Tibial nerve (tissue), 4 donors: ENCODE data around the gene SLTM. TPM values are rescaled to one million over a fixed set of nuclear protein-coding genes. Genes with fewer than 3 reads are reported as not detected.

Source experiments
- DNase-seq, 2 donors: peaks; one replicate each; pipeline ENCODE4 v3.0.0-alpha.2; 2019; ENCODE audit warnings: low spot score in 2 of 2
- H3K27ac ChIP-seq, 4 donors: fragments of 200-600 bp; sonication (generic) in 3 of 4; one replicate each; pipeline ENCODE4 v1.5.1; 2017 to 2019; ENCODE audit warnings: mild to moderate bottlenecking in 1 of 4
- H3K27me3 ChIP-seq, 2 donors: fragments of 200-600 bp; sonication (generic) in 1 of 2; one replicate each; pipeline versions ENCODE4 v1.5.1 to v1.6.0; 2017 to 2019
- H3K36me3 ChIP-seq, 3 donors: fragments of 200-600 bp; sonication (generic); one replicate each; pipeline ENCODE4 v1.5.1; 2018 to 2019
- H3K4me1 ChIP-seq, 4 donors: fragments of 200-600 bp; sonication (generic) in 3 of 4; one replicate each; pipeline ENCODE4 v1.5.1; 2017 to 2019
- H3K4me3 ChIP-seq, 4 donors: fragments of 200-600 bp; sonication (generic) in 3 of 4; one replicate each; pipeline ENCODE4 v1.5.1; 2017 to 2019; ENCODE audit warnings: mild to moderate bottlenecking in 1 of 4, moderate library complexity in 1 of 4
- H3K9me3 ChIP-seq, 4 donors: fragments of 200-600 bp; sonication (generic) in 3 of 4; one replicate each; pipeline ENCODE4 v1.5.1; 2017 to 2019
- EP300 ChIP-seq, 2 donors: sonication (generic); formaldehyde crosslinking; IDR thresholded peaks; one replicate each; pipeline ENCODE4 v1.6.1; 2017; ENCODE audit warnings: antibody characterized with exemption in 2 of 2, mild to moderate bottlenecking in 1 of 2
- POLR2A ChIP-seq, 2 donors: fragments of 450-650 bp; IDR thresholded peaks; one replicate each; pipeline ENCODE4 v1.6.1; 2017; ENCODE audit warnings: antibody characterized with exemption in 2 of 2, mild to moderate bottlenecking in 2 of 2, moderate library complexity in 2 of 2
- WGBS, 2 donors: methylation state at CpG; one replicate each; pipeline ENCODE4 v1.1.5; 2018; 5-methylcytosine and 5-hydroxymethylcytosine counted together
- total RNA-seq, 4 donors: library from RNA; depleted of rRNA; stranded (reverse); fragments of >200 nt; gene quantifications; one replicate each; pipeline ENCODE4 v1.1.0, GENCODE V29; 2016
- TF ChIP-seq, protein P1 (sequence below), 5 experiments: fragments of 200-600 bp in 3 of 5; fragments of 450-650 bp in 2 of 5; sonication (generic) in 3 of 5; IDR thresholded peaks; one replicate each; pipeline ENCODE4 v1.5.1; 2016 to 2019; ENCODE audit warnings: antibody characterized with exemption in 5 of 5, mild to moderate bottlenecking in 3 of 5, moderate library complexity in 2 of 5

The SLTM gene
- total RNA-seq, 4 donors from 2014 or later, result 87.9 to 126 (median 115) TPM

- no peak for DNase-seq
- no peaks in the 10 kb centered on the region for H3K27me3 ChIP-seq
- H3K4me1 ChIP-seq, result peaks cover 0 to 18% (median 6%) of the 10 kb centered on the region in 4 donors
- TF ChIP-seq POLR2A (IDR thresholded peaks at IDR 0.05), result no peak
- TF ChIP-seq, protein P1, sequence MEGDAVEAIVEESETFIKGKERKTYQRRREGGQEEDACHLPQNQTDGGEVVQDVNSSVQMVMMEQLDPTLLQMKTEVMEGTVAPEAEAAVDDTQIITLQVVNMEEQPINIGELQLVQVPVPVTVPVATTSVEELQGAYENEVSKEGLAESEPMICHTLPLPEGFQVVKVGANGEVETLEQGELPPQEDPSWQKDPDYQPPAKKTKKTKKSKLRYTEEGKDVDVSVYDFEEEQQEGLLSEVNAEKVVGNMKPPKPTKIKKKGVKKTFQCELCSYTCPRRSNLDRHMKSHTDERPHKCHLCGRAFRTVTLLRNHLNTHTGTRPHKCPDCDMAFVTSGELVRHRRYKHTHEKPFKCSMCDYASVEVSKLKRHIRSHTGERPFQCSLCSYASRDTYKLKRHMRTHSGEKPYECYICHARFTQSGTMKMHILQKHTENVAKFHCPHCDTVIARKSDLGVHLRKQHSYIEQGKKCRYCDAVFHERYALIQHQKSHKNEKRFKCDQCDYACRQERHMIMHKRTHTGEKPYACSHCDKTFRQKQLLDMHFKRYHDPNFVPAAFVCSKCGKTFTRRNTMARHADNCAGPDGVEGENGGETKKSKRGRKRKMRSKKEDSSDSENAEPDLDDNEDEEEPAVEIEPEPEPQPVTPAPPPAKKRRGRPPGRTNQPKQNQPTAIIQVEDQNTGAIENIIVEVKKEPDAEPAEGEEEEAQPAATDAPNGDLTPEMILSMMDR (IDR thresholded peaks at IDR 0.05), result no peak
- TF ChIP-seq EP300 (IDR thresholded peaks at IDR 0.05), result no peak
- no peaks in the 10 kb centered on the region for H3K36me3 ChIP-seq
- no peak overlapping the region for H3K4me3 ChIP-seq
- no peak overlapping the region for H3K27ac ChIP-seq
- H3K9me3 ChIP-seq, result no peaks in the 10 kb centered on the region
These were observed 44.4 kb upstream of the SLTM start for GRCh38 chr15:58977887-58978286.

DNA sequence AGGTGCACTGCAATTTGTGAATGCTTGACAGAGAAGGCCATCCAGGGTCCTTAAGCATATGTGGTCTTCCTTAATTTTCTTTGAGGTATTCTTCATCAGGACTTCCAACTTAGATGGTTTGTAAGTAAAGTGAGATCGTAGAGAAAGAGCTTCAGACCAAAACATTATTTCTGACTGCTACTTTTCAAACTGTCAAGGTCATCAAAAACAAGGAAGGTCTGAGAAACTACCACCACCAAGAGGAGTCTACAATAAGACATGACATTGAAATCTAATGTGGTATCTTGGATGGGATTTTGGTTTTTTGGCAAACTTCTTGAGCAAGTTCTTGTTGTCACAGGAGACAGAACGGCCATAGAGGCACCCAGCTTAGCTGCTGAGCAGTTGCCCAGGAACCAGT lies 34.0 kb upstream of the SLTM start:
- Histone ChIP-seq H3K4me3 (no peak overlapping the region), H3K9me3 (no peaks in the 10 kb centered on the region), H3K27ac (no peak overlapping the region), H3K4me1 (no peaks in the 10 kb centered on the region), H3K27me3 (no peaks in the 10 kb centered on the region), H3K36me3 (no peaks in the 10 kb centered on the region)
- no peak for DNase-seq
- no peak for TF ChIP-seq EP300 (IDR thresholded peaks at IDR 0.05)
- TF ChIP-seq POLR2A (IDR thresholded peaks at IDR 0.05), result no peak
- TF ChIP-seq, protein P1 (IDR thresholded peaks at IDR 0.05), result no peak
- 87 to 89% methylated on average over 2 of the region's 2 CpGs for WGBS, 2 donors

GRCh38 chr15:58966698-58967097 lies 33.2 kb upstream of the SLTM start:
- Histone ChIP-seq H3K9me3 (no peaks in the 10 kb centered on the region), H3K27ac (no peak overlapping the region), H3K4me1 (no peaks in the 10 kb centered on the region), H3K27me3 (no peaks in the 10 kb centered on the region), H3K4me3 (no peak overlapping the region), H3K36me3 (no peaks in the 10 kb centered on the region)
- 86 to 88% methylated on average over 3 of the region's 3 CpGs for WGBS, 2 donors
- no peak for DNase-seq
- TF ChIP-seq EP300 (IDR thresholded peaks at IDR 0.05) (no peak), POLR2A (IDR thresholded peaks at IDR 0.05) (no peak)
- TF ChIP-seq, protein P1 (IDR thresholded peaks at IDR 0.05), result no peak

- no peak overlapping the region for H3K27ac ChIP-seq
- no peaks in the 10 kb centered on the region for H3K36me3 ChIP-seq
- no peak for DNase-seq
- no peaks in the 10 kb centered on the region for H3K27me3 ChIP-seq
- WGBS, 2 donors, result 81 to 88% methylated on average over 8 of the region's 8 CpGs
- H3K4me3 ChIP-seq, result no peak overlapping the region
- no peaks in the 10 kb centered on the region for H3K9me3 ChIP-seq
- no peaks in the 10 kb centered on the region for H3K4me1 ChIP-seq
- TF ChIP-seq POLR2A (IDR thresholded peaks at IDR 0.05) (no peak), EP300 (IDR thresholded peaks at IDR 0.05) (no peak)
- TF ChIP-seq, protein P1 (IDR thresholded peaks at IDR 0.05), result no peak
These were observed 29.4 kb upstream of the SLTM start for GRCh38 chr15:58962662-58963565.

- peaks cover 0 to 3% (median 0%) of the 10 kb centered on the region in 4 donors for H3K4me1 ChIP-seq
- no peaks in the 10 kb centered on the region for H3K27me3 ChIP-seq
- no peaks in the 10 kb centered on the region for H3K36me3 ChIP-seq
- WGBS, 2 donors, result 73 to 81% methylated on average over 1 of the region's 1 CpG
- no peak overlapping the region for H3K27ac ChIP-seq
- TF ChIP-seq, protein P1 (IDR thresholded peaks at IDR 0.05), result no peak
- TF ChIP-seq POLR2A (IDR thresholded peaks at IDR 0.05) (no peak), EP300 (IDR thresholded peaks at IDR 0.05) (no peak)
- no peaks in the 10 kb centered on the region for H3K9me3 ChIP-seq
- no peak overlapping the region for H3K4me3 ChIP-seq
- no peak for DNase-seq
These were observed 28.7 kb upstream of the SLTM start for GRCh38 chr15:58962136-58962535.
